Forelimb muscle (tissue), 1 donor: ENCODE measurements around the gene HLF. TPM values are rescaled to one million over a fixed set of nuclear protein-coding genes. Genes with fewer than 3 reads are reported as not detected.

Experiments used
- DNase-seq: peaks from one replicate; pipeline ENCODE4 v3.0.0-alpha.2; 2013; ENCODE audit warnings: low read depth
- polyA plus RNA-seq: library from polyadenylated mRNA; unstranded; fragments of 120-200 nt; gene quantifications from one replicate; pipeline ENCODE4 v1.2.1, GENCODE V29; 2013; ENCODE audit not compliant: insufficient read length

The HLF gene
- polyA plus RNA-seq, 1 donor: 4.9 TPM

- no peak for DNase-seq
Measured at GRCh38 chr17:55290492-55291113, 25.8 kb downstream of the HLF start.

DNA sequence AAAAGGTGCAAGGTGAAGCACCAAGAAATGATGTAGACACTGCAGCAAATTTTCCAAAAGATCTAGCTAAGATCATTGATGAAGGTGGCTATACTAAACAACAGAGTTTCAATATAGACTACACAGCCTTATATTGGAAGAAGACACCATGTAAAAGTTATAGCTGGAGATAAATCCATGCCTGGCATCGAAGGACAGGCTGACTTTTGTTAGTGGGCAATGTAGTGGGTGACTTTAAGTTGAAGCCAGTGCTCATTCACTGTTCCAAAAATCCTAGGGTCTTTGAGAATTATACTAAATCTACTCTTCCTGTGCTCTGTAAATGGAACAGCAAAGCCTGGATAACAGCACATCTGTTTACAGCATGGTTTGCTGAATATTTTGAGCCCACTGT is 26.4 kb downstream of the HLF start:
- DNase-seq: no peak

- DNase-seq: no peak
Measured at GRCh38 chr17:55292094-55292493, 27.3 kb downstream of the HLF start.

DNA sequence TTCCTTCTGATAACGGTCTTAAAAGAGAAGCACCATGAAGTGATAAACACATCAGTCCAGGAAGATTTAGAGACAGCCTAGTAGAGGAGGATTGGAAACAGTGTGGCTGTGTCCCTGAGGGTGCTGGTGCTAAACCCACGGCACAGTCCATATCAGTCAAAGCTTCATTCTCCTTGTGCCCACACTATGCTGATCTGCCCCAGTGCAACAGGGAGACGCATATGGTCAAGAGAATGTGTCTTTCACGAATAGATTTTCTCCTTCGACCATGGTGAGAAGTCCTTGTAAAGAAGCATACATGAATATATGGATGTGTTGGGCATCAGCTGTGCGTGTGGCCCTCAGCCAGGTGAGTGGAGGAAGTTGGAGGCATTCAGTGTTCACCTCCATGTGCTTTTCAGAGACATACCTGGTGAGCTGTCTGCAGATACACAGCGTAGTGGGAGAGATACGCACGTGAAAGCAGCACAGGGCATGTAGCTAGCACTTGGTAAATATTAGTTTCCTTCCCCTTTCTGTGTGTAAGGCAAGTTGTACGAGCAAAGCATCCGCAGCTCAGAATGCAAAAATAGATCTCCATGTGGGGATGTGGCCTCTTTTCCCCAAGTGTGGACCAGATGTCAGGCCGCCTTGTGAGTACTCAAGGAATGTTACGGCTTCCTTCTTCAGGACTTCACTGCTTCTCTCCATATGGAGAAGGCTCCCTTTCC is 29.4 kb downstream of the HLF start:
- DNase-seq: no peak

DNA sequence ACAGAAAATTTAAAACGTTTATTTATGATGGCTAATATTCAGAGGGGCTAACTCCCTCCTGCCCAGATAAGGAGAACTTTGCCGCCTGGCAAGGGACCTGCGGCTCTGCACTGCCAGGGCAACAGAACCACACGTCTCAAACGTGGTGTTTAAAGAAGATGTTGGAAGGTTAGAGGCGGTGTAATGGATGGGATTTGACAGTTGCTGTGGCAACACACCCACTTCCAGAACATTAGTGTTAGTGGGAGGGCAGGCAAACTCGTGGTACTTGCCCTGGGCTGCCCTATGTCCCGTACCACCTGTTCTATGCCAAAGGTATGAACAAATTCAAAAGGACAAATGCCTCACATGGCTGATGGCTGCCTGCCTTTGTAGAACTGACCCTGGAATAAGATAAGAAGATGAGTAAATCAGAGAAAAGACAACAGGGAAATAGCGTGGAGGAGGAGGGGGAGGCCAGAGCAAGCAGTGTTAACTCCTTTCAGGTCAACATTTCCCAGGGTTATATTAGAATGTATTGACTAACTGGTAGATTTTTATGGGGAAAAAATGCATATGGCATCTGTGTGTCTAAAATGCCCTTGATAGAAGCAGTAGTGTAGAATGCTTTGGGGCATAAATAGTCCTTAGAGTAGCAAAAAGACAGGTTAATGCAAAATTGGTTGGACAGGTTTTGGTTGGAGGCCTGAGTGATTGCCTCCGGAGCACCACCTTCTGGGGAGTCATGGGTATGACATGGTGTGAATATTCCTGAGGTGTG is 30.8 kb downstream of the HLF start:
- no peak for DNase-seq

DNA sequence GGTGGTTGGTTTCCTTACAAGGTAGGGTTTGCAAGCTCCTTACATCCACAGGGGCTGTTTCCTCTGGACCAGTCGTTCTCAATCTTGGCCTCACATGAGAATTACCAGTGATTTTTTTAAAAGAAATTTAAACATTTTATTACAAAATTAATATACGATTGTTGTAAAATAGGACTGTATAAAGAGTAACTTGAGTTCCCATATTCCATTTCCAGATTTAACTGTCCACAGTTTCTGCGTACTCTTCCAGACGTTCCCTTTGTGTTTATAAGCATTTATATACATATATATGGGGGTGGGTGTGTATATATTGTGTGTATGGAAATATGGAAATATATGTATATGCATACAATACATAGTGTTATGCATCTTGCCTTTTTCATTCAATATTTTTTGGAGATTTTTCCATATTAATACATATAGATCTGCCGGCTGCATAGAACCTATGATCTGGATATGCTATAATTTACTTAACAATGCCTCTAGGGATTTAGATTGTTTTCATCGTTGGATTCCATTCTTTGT is 31.5 kb downstream of the HLF start:
- no peak for DNase-seq

GRCh38 chr17:55296699-55297098 is 31.9 kb downstream of the HLF start:
- no peak for DNase-seq

GRCh38 chr17:55298111-55298730 is 33.5 kb downstream of the HLF start:
- DNase-seq: no peak

- no peak for DNase-seq
Measured at GRCh38 chr17:55299162-55299838, 34.5 kb downstream of the HLF start.

DNA sequence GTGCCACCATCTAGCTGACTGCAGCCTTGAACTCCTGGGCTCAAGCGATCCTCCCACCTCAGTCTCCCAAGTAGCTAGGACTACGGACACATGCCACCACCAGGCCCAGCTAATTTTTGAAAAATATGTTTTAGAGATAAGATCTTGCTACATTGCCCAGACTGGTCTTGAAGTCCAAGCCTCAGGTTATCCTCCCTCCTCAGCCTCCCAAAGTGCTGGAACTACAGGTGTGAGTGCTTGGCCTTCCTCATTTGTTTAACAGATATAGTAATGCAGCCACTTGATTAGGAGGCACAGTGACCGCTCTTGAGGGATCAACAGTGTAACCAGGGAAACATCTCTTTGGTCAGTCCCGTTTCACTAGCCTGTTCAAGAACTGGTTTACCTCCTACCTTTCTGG is 35.1 kb downstream of the HLF start:
- no peak for DNase-seq

DNA sequence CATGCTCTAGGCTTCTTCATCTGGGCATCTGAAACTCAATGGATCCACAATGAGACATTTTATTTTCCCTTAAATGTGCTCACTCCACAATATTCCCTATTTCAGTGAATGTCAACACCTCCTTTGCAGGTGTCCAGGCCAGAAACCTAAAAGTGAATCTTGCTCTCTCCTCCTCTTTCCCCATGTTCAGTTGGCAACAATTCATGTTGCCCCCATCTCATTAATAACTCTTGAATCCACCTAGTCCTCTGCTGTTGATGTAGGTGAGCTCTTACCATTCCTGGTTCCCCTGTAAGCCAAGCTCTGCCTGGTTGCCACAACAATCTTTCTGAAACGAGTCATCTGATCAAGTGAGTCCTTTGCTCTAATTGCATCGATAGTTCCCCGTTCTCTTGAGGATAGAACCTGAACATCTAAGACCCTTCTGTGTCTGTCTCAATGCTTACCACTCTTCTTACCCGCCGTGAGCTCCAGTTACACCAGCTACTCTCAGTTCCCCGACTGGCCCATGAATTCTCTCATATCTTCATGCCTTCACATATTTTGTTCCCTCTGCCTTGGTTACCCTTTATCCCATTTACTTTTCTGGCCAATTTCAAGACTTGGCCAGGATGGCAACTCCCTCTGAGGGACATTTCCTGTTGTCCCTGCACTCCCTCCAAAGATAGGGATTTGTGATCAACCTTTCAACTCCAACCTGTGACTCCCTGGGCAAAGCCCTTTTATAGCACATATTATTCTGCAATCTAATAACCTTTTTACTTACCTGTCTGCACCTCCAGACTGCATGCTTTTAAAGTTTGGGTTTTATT is 35.9 kb downstream of the HLF start:
- DNase-seq: no peak

DNA sequence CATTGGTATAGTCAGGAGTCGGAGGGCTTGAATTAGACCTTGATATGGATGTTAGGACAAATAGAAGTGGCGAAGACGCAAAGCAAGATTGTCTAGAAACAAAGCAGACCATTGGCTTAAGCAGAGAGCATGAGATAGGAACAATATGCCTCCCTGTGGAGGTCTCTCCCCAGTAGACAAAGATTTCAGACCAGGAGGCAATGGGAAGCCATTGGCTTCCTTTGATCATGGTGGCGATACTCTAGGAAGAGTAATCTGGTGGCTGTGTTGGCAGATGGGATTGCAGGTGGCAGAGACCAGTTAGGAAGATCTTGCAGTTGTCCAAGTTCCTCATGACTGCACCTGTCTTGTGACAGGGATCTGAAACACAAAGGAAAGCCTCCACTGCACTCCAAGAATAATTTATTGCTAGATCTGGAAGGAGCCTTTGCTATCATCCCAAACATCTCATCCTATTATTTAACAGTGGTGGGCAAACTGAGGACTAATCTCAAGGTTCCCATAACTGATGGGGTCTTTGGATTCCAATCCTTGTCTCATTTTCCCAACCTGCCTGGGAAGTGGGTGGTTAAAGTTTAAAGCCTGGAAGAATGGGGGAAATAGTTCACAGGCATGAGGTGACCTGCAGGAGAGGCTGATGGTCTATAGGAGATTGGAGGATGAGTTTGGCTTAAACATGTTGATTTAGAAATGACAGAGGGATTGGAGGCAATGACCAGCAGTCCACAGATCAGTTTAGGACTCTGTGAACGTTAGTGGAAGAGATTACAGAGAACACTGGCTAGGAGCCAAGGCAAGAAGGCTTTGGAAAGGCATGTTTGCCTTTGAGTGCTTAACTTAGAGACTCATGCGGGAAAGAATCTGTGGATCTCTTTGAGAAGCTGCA is 37.0 kb downstream of the HLF start:
- no peak for DNase-seq

- no peak for DNase-seq
Measured at GRCh38 chr17:55302407-55302787, 37.6 kb downstream of the HLF start.

- no peak for DNase-seq
Measured at GRCh38 chr17:55303008-55303493, 38.3 kb downstream of the HLF start.

DNA sequence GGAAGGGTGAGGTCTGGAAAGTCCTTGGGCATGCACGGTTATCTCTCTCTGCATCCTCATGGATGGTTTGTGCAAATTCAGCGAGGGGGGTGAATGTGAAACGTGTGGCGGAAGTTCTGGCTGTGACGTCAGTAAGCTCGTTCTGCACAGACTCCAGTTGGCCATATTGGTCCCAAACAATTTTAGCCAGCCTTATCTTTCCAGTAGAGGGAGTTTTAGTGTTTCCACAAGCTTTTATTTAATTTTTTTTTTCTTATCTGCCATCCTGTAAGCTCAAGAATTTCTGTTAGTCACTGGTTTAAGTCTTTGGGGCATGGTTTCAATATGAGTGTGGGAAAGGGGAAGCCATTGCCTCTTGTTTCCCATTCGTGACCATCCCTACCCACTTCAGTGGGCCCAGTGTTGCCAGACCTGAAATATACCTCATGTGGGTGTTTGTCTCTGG is 39.0 kb downstream of the HLF start:
- no peak for DNase-seq

DNA sequence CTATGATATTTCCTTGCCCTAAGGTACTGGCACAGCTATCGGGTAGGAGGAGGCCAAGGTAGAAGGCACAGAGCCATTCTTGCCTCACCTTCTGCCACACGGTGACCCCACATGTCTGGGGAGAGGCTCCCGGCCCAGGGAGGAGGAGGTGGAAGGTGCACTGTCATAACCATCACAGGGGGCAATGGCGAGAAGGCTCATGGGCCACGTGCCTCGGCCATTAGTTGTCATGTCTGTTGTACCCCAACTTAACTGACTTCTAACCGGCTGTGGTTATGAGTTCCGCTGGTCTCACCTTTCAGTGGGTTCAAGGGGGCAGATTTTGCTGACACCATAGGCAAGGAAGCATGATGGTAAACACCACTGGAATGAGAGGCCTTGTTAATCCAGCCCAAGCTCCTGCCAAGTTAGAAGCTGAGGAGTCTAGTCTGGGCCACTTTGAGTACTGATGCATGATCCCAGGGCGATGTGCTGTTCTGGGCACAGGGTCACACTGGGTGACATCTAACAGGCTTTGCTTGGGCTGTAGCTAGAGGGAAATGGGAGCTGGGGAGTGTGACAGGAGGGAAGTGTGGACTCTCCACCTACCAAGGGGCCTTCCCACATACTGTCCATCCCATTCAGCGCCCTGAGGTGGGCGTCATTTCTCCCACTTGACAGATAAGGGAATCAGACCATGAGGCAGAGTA is 39.6 kb downstream of the HLF start:
- no peak for DNase-seq

GRCh38 chr17:55305321-55306087 is 40.7 kb downstream of the HLF start:
- DNase-seq: no peak

DNA sequence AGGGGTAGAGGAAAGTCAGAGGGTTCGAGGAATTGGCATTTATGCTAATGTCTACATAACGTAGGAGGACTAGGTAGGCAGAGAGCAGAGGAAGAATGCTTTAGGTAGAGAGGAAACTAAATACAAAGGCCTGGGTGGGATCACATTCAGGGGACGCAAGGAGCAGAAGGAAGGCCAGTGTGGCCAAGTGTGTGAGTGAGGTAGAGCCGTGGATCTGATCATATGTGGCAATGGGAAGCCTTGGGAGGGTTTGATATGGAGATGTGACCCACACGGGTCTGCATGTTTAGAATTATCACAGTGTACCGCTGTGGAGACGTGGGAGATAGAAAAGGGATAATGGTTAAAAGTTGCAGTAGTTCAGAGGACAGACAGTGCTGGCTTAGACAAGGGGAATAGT is 43.1 kb downstream of the HLF start:
- no peak for DNase-seq
